GM19455 (cell line): ENCODE measurements around the gene UQCRHL.

Experiments
- ATAC-seq: cut with Tn5 transposase; IDR thresholded peaks from one replicate; pipeline ENCODE4 v1.9.1; 2021; ENCODE audit not compliant: unreplicated experiment

UQCRHL gene

GRCh38 chr1:15799004-15799867 is 8.2 kb downstream of the UQCRHL start:
- ATAC-seq = no peak

- ATAC-seq = no peak
These were observed 9.6 kb downstream of the UQCRHL start for GRCh38 chr1:15797614-15798390.

- no peak for ATAC-seq
These were observed 11.4 kb downstream of the UQCRHL start for GRCh38 chr1:15796086-15796462.

GRCh38 chr1:15788624-15789301 is 18.7 kb downstream of the UQCRHL start:
- ATAC-seq = no peak

- ATAC-seq = no peak
These were observed 20.9 kb downstream of the UQCRHL start for GRCh38 chr1:15786581-15786980.

GRCh38 chr1:15785683-15786082 is 21.8 kb downstream of the UQCRHL start:
- no peak for ATAC-seq

- ATAC-seq = no peak
These were observed 29.3 kb downstream of the UQCRHL start for GRCh38 chr1:15777909-15778707.

GRCh38 chr1:15775706-15776105 is 31.7 kb downstream of the UQCRHL start:
- ATAC-seq = no peak

- ATAC-seq = no peak
These were observed 35.5 kb downstream of the UQCRHL start for GRCh38 chr1:15771836-15772515.

GRCh38 chr1:15770313-15770962 is 37.0 kb downstream of the UQCRHL start:
- no peak for ATAC-seq

- no peak for ATAC-seq
These were observed 39.1 kb downstream of the UQCRHL start for GRCh38 chr1:15768388-15768787.

- no peak for ATAC-seq
These were observed 39.5 kb downstream of the UQCRHL start for GRCh38 chr1:15767941-15768340.

- no peak for ATAC-seq
These were observed 41.8 kb downstream of the UQCRHL start for GRCh38 chr1:15765495-15766194.

GRCh38 chr1:15764890-15765289 is 42.6 kb downstream of the UQCRHL start:
- no peak for ATAC-seq

- no peak for ATAC-seq
These were observed 43.1 kb downstream of the UQCRHL start for GRCh38 chr1:15764269-15764764.

- no peak for ATAC-seq
These were observed 44.9 kb downstream of the UQCRHL start for GRCh38 chr1:15762546-15762945.

- ATAC-seq = no peak
These were observed 45.9 kb downstream of the UQCRHL start for GRCh38 chr1:15761366-15762128.

- no peak for ATAC-seq
These were observed 46.8 kb downstream of the UQCRHL start for GRCh38 chr1:15760520-15761211.
